KBM-7 (cell line): ENCODE data around the gene DIP2C.
A peak's percentile ranks its signal among the peaks of the same experiment; 100 is the strongest.
"Not testable (repeated sequence)": the region's sequence is repeated elsewhere in the genome, so short reads cannot be mapped to it uniquely, and the experiment has no call there.

Source experiments
- DNase-seq: peaks from one replicate; pipeline ENCODE4 v3.0.0-alpha.2; 2015
- in situ Hi-C: fragments of 300-500 bp; cut with MboI; formaldehyde crosslinking; loops from 2 replicates; pipeline ENCODE4 v1.14.3; 2020; ENCODE audit warnings: low sequenced_read_pairs, low pct_unique_long_range_greater_than_20kb, mixed read lengths

Gene DIP2C

GRCh38 chr10:605632-606325 lies 83.7 kb downstream of the DIP2C start:
- in situ Hi-C loops: no loop called here
- no peak for DNase-seq

GRCh38 chr10:604716-605631 lies 84.5 kb downstream of the DIP2C start:
- in situ Hi-C loops: no loop called here
- no peak for DNase-seq

DNA sequence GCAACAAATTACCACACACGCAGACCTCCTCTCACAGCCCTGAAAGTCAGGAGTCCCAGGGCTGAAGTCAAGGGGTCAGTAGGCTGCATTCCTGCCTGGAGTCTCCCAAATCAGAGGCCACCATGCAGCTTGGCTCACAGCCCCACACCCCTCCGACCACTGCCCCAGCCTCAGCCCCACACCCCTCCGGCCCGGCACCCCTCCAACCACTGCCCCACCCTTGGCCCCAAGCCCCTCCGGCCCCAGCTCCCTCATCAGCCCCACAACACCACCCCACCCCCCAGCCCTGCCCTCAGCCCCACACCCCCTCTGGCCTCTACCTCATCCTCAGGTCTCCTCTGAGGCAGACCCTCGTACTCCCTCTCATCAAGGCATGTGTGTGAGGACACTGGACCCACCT lies 85.7 kb downstream of the DIP2C start:
- no peak for DNase-seq
- in situ Hi-C loops: no loop called here

DNA sequence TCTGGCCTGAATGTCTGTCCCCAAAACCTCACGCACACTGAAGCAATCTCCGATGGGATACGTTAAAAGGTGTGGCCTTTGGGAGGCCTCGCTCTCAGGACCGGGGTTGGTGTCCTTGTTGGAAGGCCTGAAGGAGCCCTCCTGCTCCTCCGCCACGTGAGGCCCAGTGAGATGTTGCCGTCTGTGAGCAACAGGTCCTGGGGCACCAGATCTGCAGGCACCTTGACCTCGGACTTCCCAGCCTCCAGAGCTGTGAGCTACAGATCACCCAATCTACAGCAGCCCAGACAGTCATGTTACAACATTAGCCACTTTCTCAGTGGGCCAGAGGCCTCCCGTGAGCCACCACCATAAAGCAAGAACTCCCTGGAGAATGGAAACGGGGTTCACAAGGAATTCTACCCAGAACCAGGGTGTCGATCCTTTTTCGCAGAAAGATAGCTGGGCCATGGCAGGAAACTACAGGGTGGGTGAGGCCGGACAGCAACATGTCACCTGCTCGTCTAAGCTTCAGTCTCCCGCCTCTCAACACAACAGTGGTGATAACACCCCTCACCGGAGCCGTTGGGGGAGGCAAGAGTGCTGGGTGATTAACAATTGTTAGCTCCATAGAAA lies 87.0 kb downstream of the DIP2C start:
- in situ Hi-C loops: no loop called here

GRCh38 chr10:601660-601963 lies 87.9 kb downstream of the DIP2C start:
- in situ Hi-C loops: no loop called here
- DNase-seq: no peak

More for the DNA sequence above, 87.0 kb downstream of the DIP2C start:
- no peak for DNase-seq

DNA sequence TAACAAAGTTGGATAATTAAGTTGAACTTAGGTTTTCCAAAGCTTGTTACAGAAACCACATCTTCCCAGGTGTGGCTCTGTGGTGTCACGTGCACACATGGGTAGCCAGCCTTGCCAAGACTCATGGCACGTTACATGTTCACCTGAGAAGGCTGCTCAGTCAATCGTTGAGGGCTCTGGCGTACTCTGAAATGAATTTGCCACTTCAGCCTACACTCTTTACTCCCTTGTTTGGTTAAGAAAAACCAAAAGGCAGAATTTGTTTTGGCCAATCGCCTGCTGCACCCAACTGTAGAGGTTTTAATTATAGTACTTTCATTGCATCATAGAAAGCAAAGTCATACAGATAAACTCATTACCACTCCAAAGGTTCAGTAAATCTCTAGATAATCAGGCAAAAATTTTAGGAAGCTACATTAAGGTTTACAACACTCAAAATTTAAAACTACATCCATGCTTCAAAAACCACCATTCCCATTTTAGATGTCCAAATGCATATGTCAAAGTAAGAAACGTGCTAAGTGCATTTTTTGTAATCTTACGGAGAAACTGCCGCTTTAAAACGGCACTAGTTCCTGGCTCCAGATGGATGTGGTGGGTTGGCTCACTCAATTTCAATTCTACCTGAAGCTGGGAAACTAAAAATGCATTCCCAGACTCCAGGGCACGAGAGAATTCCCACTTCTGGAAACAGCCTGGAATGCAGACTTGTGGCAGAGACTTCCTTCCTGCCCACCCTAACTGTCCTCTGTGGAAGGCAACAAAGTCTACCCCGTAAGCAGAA lies 88.4 kb downstream of the DIP2C start:
- in situ Hi-C loops: no loop called here
- no peak for DNase-seq

DNA sequence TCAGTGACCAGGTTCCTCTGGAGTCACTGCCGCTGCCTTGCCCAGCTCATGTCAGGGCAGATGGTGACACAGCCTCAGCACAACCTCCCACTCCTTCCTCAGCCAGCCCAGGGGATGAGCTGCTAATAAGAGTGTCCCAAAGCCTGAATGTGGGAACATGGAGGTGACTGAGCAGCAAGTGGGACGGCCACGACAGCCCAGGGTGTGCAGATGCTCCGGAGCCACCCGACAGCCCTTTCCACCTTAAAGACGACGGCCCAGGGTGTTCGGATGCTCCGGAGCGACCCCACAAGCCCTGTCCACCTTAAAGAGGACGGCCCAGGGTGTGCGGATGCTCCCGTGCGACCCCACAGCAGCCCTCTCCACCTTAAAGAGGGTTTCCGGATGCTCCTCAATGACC lies 89.2 kb downstream of the DIP2C start:
- in situ Hi-C loops: no loop called here
- no peak for DNase-seq

- in situ Hi-C loops: no loop called here
- no peak for DNase-seq
Measured at GRCh38 chr10:599767-600166, 89.7 kb downstream of the DIP2C start.

GRCh38 chr10:598415-599170 lies 90.9 kb downstream of the DIP2C start:
- in situ Hi-C loops: no loop called here
- peak; percentile 16 for DNase-seq

DNA sequence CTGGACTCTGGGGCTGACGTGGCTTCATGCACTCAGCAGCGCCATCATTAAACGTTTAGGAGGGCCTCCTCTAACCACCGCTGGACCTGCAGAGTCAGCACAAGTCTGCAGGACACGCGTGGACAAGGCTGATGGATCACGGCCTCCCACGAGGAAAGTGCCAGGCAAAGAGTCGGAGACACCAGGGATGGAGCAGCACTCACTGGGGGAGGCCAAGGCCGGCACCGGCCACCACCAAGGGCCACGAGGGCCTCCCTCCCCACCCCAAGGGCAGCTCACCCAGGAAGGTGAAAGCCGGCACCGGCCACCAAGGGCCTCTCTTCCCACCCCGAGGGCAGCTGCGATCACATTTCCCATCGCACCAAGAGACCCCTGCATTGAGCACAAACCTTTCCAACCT lies 91.5 kb downstream of the DIP2C start:
- in situ Hi-C loops: no loop called here

GRCh38 chr10:596725-597345 lies 92.6 kb downstream of the DIP2C start:
- no peak for DNase-seq
- in situ Hi-C loops: no loop called here

More for the DNA sequence above, 91.5 kb downstream of the DIP2C start:
- no peak for DNase-seq

GRCh38 chr10:596131-596530 lies 93.3 kb downstream of the DIP2C start:
- in situ Hi-C loops, DNase-seq: not testable (repeated sequence)

DNA sequence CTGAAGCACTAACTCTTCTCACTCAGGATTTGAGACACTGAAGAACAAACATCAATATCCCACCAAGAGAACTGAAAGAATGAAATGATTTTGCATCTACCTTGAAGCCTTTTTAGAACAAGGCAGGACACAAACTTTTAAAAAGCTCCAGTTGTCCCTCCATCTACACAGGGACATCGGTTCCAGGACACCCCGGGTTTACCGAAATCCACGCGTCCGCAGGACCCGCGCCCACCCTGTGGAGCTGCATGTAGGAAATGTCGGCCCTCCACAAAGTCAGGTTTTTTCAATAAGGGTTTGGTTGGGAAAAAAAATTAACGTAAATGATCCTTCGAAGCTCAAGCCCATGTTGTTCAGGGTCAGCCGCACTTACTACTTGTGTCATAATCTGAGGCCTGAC lies 94.0 kb downstream of the DIP2C start:
- in situ Hi-C loops: no loop called here
- no peak for DNase-seq

- in situ Hi-C loops: no loop called here
- DNase-seq: no peak
Measured at GRCh38 chr10:594584-595270, 94.7 kb downstream of the DIP2C start.

DNA sequence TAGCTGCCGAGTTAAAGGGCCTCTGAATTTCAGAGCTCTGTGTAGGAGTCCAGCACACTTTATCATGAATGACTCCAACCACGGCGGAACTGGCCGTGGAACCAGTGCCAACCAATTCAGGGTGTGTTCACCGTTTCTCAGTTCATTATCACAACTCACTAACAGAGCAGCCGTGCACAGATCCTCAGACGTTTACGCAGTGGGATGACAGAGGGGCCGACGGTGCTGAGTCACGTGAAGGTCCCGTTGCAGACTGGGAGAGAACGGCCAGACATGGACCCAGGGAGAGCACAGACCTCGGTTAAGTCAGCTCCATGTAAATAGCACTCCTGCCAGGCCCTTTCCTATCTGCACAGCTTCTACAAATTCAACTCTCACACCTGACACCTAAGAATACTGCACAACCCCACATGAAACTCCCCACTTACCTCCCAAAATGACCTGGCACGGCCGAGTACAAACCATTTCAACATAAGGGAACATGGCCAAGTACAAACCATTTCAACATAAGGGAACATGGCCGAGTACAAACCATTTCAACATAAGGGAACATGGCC lies 95.5 kb downstream of the DIP2C start:
- in situ Hi-C loops: no loop called here
- DNase-seq: no peak

- no peak for DNase-seq
- in situ Hi-C loops: no loop called here
Measured at GRCh38 chr10:593421-593820, 96.0 kb downstream of the DIP2C start.

- DNase-seq: no peak
- in situ Hi-C loops: no loop called here
Measured at GRCh38 chr10:593016-593415, 96.5 kb downstream of the DIP2C start.

GRCh38 chr10:591646-592045 lies 97.8 kb downstream of the DIP2C start:
- DNase-seq: no peak
- in situ Hi-C loops: no loop called here
